NCI-H146 treated with DMSO at 0.1 percent for 48 hours (cell line): ENCODE measurements around the gene ZPR1.
"Not testable (repeated sequence)": the region's sequence is repeated elsewhere in the genome, so short reads cannot be mapped to it uniquely, and the experiment has no call there.

ENCODE experiments used
- DNase-seq: peaks from one replicate; lab custom pipeline; 2025; ENCODE audit not compliant: unreplicated experiment; lab: John Stamatoyannopoulos, UW

ZPR1 gene

DNA sequence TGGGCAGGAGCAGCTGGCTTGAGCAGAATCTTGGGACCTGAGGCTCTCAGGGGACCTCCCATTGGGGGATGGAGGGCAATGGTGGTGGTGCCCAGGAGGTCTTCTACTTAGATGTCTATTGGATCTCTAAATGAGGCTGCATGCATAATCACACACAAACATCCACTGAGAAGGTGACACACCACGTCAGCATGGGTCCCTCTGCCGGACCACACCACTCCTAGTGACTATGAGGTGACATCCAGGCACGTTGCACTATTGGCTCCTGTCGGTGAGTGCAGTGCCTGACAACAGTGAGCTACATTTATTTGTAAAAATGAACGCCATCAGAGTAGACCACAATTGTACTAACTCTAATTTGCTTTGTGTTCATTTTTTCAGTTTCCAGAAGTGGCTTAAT, 37.6 kb upstream of the ZPR1 start:
- no peak for DNase-seq

DNA sequence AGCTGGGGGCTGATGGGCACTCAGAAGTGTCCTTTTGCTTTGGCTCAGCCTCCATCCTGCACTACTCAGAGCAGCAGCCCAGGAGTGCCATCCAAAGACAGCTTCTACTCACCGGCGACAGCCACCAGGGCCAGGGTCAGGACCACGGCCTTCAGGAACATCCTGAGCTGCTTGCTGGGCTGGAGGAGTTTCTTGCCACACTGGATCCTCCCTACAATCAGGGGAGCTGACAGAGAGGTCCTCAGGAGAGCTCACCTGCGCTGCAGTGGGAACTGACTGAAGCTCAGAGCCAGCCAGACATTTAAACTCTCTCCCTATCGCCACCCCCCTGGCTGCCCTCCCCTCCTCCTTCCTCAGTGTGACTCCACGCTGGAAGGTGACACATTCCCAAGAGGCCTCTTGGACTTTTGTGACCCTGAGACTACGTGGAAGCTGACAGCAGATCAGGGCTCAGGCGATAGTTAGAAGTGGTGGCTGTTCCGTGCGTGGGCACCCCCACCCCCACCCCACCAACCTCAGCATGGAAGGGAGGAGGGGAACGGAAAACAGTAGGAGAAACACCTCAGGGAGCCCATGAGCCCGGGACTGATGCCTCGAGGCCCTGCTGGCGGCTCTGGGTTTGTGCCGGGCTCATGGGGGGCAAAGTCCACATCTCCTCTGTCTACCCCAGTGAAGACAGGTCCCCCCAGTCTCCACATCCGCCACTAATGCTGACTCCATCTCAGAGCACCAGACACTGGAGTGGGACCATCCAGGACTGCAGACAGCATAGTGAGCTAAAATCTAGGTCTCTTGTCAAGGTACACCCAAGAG, 35.4 kb upstream of the ZPR1 start, which contains the start of gene APOA4:
APOA4 (minus strand) TSS at position 274 of the 813 bp plus-strand sequence; CDS start at position 161, 113 bp downstream.
- DNase-seq: no peak

DNA sequence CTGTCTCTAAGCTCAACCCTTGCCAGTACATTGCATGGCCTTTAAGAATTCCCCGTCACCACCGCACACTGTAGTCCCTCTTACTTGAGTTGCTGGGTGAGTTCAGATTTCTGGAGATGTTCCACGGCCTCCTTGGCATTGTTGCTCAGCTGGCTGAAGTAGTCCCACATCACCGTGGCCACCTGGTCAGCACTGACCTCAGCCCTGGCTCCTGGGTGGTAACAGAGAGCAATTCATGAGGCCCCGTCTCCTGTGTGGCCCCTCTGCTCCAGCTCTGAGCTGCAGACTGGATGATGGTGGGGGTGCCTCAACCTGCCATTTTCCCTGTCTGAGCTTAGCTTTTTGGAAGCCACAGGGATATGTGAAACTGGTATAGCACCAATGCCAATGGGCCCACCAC, 34.8 kb upstream of the ZPR1 start:
- DNase-seq: no peak

DNA sequence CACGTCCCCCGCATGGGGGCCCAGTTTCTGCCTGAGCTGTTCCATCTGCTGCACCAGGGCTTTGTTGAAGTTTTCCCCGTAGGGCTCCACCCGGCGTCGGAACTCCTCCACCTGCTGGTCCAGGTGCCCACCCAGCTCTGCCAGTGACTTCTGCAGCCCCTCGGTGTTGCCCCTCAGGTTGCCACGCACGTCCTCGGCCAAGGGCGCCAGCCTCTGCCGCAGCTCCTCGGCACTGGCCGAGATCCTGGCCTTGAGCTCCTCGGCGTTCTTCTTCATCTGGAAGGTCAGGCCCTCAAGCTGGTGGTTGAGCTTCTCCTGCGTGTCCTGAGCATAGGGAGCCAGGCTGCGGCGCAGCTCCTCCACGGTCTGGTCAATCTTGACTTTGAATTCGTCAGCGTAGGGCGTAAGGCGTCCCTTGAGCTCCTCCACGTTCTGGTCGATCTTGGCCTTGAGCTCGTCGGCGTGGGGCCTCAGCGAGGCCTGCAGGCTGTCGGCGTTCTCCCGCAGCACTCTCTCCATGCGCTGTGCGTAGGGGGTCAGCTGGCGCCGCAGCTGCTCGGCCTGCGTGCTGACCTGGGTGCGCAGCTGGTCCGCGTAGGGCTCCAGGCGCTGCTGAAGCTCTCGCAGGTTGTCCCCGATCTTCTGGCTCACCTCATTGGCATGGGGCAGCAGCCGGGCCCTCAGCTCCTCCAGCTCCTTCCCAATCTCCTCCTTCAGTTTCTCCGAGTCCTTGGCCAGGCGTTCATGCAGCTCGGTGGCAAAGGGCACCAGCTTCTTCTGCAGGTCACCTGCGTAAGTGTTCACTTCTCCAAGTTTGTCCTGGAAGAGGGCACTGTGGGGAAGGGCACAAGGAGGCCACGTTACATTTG, 33.5 kb upstream of the ZPR1 start:
- DNase-seq: no peak

DNA sequence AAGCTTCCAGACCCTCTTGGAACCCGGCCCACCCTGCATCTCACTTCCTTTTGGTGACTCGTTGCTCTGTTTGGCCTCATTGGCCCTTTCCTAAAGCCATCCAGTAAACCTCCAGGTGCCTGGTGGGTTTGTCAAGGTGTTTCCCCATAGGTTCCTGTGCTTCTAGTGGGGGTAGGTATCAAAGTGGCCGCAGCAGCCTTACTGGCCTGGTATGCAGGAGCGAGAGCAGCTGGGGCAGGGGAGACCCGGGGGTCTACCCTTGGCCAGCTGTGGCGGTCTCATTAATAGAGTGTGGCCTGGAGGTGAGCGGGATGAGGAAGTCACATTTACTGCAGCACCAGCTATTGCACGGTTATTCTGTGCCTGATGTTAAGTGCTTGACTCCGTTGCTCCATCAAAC, 31.2 kb upstream of the ZPR1 start:
- no peak for DNase-seq

DNA sequence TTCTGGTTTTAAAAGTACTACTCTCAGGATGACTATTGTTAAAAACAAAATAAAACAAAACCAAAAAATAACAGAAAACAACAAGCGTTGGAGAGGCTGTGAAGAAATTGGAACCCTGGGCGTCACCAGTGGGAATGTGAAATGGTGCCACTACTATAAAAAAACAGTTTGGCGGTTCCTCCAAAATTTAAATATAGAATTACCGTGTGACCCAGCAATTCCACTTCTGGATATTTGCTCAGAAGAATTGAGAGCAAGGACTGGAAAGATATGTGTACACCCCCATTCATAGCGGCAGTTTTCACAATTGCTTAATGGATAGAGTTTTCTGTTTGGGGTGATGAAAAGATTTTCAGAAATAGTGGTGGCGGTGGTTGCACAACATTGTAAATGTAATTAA, 26.7 kb upstream of the ZPR1 start:
- DNase-seq: no peak

DNA sequence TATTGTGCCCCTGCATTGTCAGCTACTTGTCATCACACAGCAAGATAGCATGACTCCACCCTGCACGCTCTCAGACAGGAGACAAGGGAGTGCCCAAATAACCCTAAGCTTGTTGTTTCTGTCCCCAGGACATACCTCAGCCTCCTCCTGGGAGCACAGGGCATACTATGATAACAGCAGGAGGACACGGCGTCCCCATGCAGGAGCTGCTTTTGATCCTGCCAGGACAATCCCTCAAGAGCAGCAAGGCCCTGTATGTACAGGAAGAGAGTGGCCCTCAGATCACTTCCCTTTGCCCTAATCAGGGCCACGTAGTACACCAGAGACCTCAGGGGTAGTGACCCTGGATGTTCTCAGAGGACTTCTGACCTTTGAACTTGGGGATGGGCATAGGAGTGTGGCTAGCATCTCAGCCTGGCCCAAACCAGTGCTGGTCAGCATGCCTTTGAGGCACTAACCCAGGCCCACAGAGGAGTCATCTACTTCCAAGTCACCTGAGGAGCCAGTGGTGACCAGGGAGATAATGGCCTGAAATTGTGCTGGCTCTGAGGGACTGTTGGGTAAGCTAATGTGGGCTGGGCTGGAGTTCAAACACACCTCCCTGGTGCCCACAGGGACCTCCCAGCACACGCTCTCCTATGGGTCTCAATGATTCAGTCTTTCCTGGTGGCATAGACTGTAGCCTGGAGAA, 26.1 kb upstream of the ZPR1 start:
- no peak for DNase-seq

DNA sequence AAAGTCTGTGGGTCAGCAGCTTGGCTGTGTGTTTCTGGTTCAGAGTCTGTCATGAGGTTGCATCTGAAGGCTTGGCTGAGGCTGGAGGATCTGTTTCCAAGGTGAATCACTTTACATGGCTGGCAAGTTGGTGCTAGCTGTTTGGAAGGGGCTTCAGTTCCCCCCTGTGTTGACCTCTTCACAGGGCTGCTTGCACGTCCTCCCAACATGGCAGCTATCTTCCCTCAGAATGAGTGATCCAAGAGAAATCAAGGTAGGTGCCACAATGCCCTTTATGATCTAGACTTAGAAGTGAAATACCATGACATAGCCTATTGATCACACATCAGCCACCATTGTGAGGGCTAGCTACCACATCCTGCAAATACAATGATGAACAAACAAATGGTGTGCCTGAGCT, 25.3 kb upstream of the ZPR1 start:
- no peak for DNase-seq

DNA sequence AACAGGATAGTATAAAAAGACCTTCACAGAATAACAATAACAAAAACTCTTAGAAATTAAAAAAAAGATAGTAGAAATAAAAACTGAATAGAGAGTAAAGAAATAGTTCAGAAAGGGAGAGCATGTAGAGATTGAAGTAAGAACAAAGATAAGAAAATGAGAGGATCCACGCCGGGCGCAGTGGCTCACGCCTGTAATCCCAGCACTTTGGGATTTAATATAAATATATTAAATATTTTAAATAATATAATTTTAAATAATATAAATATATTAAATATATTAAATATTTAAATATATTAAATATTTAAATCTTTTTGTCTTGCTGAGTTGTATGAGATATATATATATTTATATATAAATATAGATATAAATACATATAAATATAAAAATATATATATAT, 24.3 kb upstream of the ZPR1 start:
- DNase-seq: no peak

DNA sequence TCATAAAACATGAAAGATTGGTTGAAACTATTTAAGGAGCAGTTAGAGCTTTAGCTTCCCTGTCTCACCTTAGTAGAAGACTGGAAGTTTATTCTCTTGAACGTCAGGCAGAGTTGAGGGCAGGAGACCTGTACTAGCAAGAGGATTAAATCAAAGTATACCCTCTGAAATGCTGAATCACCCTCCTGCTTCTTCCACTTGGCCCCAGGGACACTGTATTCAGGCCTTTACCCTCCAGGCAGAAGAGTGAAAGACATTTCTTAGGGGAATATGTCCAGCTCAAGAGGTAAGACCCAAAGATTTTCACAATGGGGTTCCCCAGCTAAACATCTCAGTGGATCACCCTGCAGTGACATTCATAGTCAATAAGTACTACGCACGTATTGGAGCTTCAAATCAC, 23.4 kb upstream of the ZPR1 start:
- no peak for DNase-seq

DNA sequence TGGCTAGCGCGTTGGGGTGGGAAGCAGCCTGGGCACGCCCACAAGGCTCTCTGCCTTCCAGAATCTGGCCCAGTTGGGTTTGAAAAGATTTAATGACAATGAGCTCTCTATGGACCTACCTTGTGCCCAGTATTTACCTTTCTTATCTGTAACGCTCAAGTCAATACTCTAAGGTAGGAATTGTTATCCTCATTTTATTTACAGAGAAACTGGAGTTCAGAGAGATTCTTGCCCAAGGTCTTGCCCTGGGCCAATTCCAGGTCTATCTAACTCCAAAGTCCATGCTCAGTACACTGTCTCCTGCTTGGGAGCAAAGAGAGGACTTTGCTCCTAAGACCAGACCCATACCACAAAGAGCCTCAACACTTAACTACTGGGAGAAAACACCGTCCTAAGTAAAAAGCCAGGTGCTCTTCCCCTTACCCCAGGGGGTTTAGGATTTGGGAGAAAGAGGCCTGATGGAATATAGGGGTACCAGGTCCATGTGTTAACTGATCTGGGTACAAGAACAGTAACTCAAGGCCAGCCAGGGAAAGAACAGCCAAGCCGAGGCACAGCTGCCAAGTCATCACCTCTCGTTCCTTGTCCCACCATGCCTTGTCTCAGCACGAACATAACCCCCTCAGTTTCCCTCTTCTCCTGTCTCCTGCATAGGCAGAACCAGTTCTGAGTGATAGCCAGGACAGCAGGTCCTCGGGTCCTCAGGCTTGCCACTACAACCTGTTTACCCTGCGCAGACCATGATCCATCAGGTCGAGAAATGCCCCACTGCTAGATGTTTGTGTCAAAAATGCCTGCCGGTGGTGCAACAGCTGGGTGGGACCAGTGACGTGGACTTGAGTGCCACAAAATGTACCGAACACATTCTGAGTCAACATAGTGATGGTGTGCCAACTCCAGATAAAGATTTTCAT, 20.7 kb upstream of the ZPR1 start:
- DNase-seq: no peak

DNA sequence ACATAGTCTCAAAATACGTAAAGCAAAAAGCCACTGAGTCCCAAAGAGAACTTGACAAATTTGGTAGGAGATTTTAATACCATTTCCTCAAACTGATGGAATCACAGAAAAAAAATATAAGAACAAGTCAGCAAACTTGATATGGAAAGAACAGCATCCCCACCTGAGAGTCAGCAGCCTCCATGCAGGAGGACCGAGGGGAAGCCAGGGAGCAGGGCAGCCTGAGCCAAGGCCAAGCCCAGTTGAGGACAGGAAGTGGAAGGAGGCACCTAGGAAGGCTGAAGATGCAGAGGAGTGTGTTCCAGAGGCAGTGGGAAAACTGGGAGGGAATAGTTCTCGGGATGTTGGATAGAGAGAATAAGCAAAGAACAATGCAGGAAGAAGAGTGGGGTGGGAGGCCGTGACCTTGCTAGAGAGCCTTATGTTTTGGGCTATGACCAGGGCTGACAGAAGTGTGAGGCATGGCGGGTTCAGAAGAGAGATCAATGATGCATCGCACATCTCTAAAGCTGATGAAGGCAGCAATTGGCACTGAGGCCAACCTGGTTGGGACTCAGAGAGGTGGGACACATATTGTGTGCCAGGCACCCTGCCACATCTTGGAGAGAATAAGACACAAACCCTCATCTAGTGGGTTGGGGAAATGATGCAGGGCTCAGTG, 19.9 kb upstream of the ZPR1 start:
- DNase-seq: no peak

DNA sequence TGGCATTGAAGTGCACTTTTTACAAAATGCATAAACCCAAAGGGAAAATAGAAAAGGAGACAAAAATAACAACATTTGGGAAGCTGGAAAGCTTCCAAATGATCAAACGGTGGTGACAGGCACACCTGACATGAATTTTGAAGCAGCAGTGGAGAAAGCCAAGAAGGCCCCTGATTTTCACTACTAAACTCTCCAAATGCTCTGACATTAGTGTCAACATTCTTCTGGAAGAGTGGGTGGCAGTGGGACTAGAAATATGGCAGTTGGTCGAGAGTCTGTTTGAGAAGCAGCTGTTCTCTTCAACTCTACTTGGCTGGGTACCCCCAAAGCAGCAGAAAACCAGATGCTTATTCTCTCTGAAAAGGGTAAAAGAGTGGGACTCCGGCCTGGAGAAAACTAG, 16.2 kb upstream of the ZPR1 start:
- DNase-seq: no peak

DNA sequence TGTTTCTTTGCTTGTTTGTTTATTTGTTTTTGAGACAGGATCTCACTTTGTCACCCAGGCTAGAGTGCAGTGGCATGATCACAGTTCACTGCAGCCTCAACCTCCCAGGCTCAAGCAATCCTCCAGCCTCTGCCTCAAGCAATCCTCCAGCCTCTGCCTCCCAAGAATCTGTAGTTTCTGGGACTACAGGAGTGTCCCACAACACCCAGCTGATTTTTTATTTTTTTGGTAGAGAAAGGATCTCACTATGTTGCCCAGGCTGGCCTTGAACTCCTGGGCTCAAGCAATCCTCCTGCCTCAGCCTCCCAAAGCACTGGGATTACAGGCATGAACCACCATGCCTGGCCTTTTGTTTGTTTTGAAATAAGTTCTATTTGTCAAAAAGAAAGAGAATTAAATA, 13.8 kb upstream of the ZPR1 start:
- not testable (repeated sequence) for DNase-seq

DNA sequence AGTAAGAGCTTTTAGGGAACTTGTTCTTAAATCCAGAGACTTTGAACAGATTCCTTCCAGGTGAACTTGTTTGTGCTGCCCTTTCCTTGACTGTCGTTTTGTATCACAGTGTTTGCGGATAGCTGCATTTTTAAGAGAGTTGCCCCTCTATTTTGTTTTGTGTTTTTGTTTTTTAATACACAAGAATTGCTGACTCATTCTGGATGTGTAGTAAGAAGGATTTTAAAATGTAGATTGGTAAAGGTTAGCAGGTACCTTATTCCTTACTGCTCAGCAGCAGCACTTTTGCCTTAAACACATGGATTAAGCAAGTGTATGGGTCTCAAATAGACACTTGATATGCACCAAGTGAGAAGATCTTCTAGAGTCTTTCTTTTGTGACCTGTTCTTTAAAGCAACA, 12.8 kb upstream of the ZPR1 start:
- no peak for DNase-seq

DNA sequence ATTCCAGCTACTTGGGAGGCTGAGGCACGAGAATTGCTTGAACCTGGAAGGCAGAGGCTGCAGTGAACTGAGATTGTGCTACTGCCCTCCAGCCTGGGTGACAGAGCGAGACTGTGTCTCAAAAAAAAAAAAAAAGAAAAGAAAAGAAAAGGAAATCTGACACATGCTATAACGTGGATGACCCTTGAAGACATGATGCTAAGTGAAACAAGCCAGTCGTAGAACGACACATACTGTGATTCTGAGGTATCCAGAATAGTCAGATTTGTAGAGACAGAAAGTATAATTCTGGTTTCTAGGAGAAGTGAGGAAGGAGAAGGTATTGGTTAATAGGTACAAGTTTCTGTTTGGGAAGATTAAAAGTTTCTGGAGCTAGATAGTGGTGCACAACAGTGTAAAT, 10.5 kb upstream of the ZPR1 start:
- no peak for DNase-seq

DNA sequence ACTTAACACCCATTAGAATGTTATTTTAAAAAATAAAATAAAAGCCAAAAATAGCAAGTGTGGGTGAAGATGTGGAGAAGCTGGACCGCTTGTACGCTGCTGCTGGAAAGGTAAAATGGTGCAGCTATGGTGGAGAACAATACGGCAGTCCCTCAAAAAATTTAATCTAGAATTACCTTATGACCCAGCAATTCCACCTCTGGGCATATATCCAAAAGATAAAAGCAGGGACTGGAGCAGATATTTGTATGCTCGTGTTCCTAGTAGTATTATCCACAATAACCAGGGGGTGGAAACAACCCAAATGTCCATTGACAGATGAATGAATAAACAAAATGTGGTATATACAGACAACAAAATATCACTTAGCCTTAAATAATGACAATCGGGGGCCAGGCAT, 10.0 kb upstream of the ZPR1 start:
- no peak for DNase-seq

DNA sequence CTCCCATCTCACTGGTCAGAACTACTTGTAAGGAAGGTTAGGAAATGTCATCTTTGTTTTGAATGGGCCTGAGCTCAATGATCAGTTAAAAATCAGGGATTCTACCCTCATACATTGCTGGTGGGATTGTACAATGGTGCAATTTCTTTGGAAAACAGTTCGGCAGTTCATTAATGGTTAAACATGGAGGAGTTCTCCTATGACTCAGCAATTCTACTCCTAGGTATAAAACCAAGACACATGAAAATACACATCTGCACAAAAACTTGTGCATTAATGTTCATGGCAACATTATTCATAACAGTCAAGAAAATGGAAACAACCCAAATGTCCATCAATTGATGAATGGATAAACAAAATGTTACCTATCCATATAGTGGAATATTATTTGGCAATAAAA, 8.7 kb upstream of the ZPR1 start:
- no peak for DNase-seq

DNA sequence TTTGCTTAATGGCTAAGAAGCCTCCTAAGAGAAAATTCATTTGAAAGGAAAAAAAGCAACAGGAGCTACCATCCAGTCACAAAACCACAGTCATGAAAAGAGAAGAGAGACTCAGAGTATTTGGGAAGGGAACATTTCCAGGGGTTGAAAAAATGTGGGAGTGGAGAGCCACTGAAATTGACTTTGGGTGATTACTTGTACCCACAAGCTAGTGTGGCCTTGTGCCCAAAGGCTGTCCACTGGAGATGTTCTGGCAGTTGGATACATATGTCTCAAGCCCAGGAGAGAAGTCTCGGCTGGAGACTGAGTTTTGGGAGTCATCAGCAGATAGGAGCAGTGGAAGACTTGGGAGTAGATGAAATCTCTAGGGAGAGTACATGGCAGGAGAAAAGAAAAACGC, 7.0 kb upstream of the ZPR1 start:
- no peak for DNase-seq

DNA sequence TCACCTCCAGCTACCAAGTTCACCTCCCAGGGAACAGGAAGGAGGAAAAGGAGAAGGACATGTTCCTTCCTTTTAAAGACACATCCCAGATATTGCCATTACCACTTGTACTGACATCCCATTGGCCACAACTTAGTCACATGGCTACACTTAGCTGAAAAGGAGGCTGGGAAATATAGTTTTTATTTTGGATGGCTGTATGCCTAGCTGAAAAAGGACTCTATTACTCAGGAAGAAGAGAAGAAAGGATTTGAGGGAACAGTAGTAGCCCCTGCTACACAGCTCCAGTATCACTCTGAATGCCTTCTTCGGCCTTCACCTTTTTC, 5.9 kb upstream of the ZPR1 start:
- no peak for DNase-seq
